ENCODE data around the gene PIGM.

Gene PIGM

DNA sequence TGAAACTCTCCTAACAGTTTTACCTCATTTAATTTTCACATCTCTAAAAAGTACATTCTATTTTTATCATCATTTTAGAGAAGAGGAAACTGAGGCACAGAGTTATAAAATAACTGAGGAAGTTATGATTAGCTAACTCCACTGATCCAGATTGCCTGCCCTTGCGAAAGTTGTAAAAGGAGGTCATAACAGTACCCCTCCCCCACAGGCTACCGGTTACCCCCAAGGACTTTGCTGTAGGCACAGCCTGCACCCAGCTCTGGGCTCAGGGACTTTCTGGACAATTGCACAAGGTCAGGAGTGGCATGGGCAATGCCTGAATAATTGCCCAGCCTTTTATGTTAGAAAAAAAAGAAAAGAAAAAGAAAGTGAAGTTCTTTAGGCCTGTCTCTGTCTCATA lies 22.7 kb downstream of the PIGM start:
- no peak for DNase-seq (ENCODE audit: low read depth, low spot score)
- Histone ChIP-seq H3K9ac (ENCODE audit: insufficient read length) (no peak overlapping the region), H3K9me3 (ENCODE audit: low read depth, low read length) (no peaks in the 10 kb centered on the region), H3K27ac (no peak overlapping the region), H3K4me3 (no peak overlapping the region), H3K36me3 (ENCODE audit: insufficient read depth, low read length) (no peaks in the 10 kb centered on the region)
- TF ChIP-seq FOXP2 (optimal IDR thresholded peaks at IDR 0.05; ENCODE audit: control extremely low read depth, extremely low read length, insufficient read depth) (no peak), POLR2AphosphoS5 (IDR thresholded peaks at IDR 0.05; ENCODE audit: borderline replicate concordance, low read depth, low read length) (no peak), EZH2 (IDR thresholded peaks at IDR 0.05) (no peak)

DNA sequence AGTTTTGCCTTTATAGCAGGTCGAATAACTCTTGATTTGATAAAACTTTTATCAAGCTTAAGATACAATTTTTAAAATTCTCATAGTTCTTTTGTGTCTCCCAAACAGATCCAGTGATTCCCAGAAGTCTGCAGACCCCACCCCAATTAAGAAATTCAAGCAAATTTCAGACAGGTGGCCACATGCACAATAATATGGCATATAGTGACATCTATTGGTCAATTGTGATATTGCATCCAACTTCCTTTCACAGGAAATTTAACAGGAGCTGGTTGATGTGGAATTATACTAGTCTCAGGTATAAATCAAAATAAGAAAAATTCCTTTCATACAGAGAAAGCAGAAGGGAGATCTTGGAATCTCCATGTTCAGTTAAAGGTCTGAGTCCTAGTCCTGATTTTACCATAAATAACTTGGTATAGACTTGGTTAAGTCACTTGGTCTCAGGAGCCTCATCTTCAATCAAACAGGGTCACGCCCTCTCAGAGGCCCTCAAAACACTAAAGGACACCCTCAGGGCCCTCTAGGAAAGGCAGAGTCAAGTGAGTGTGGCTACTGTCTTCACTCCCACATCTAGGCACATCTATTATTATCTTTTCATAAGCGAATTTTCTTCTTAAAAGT lies 24.1 kb downstream of the PIGM start:
- Histone ChIP-seq H3K27ac (no peak overlapping the region), H3K9me3 (ENCODE audit: low read depth, low read length) (no peaks in the 10 kb centered on the region), H3K36me3 (ENCODE audit: insufficient read depth, low read length) (no peaks in the 10 kb centered on the region), H3K4me3 (no peak overlapping the region), H3K9ac (ENCODE audit: insufficient read length) (no peak overlapping the region)
- TF ChIP-seq EZH2 (IDR thresholded peaks at IDR 0.05) (no peak), FOXP2 (optimal IDR thresholded peaks at IDR 0.05; ENCODE audit: control extremely low read depth, extremely low read length, insufficient read depth) (no peak), POLR2AphosphoS5 (IDR thresholded peaks at IDR 0.05; ENCODE audit: borderline replicate concordance, low read depth, low read length) (no peak)
- DNase-seq (ENCODE audit: low read depth, low spot score): no peak

DNA sequence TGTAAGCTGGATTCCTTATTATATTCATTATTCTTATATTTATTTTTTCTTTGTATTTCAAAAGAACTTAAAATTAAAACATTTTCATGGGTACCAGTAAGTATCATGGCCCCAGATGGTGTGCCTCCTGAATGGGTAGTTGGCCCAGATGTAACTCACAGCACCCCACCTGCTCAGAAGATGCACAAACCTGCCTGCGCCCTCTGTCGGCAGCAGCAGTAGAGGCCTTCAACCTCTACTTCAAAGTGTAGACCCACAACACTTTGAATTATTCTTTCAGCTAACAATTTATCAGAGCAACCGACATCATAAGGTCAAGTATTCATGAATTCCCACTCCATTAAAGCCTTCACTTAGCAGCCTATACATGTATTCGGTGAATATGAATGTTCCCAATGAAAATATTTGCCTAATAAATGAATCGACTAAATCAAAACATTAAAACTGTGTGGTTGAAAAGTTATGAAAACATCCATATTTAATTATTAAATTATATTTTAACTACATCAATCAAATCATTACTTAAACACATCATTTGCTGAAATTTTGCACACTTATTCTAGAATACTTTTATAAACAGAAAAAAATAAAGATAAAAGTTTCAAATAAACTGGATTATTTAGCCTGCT lies 25.4 kb downstream of the PIGM start:
- TF ChIP-seq POLR2AphosphoS5 (IDR thresholded peaks at IDR 0.05; ENCODE audit: borderline replicate concordance, low read depth, low read length): no peak
- TF ChIP-seq FOXP2 (optimal IDR thresholded peaks at IDR 0.05; ENCODE audit: control extremely low read depth, extremely low read length, insufficient read depth): no peak
- TF ChIP-seq EZH2 (IDR thresholded peaks at IDR 0.05): no peak
- H3K9me3 ChIP-seq (ENCODE audit: low read depth, low read length): no peaks in the 10 kb centered on the region
- DNase-seq (ENCODE audit: low read depth, low spot score): no peak
- no peak overlapping the region for H3K4me3 ChIP-seq
- no peak overlapping the region for H3K27ac ChIP-seq
- no peak overlapping the region for H3K9ac ChIP-seq (ENCODE audit: insufficient read length)
- no peaks in the 10 kb centered on the region for H3K36me3 ChIP-seq (ENCODE audit: insufficient read depth, low read length)

DNA sequence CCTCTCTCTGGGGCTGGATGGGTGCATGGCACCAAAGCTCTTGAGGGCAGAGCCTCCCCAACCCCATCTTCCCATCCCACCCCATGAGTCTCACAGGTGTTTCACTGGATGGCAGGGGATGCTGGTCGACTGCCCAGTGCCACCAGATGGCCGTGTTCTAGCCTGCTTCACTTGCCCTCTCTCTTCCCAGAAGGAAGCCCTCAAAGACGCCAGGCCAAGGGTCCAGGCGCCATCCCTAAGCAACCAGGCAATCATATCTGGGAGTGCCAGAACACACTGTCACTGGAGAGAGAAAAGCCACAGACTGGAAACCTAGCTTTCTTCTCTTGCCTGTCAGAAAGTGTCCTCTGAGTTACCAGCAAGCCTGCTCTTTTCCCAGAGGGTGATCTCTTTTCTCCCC lies 26.7 kb downstream of the PIGM start:
- Histone ChIP-seq H3K4me3 (no peak overlapping the region), H3K9me3 (ENCODE audit: low read depth, low read length) (no peaks in the 10 kb centered on the region), H3K36me3 (ENCODE audit: insufficient read depth, low read length) (no peaks in the 10 kb centered on the region), H3K9ac (ENCODE audit: insufficient read length) (no peak overlapping the region), H3K27ac (no peak overlapping the region)
- TF ChIP-seq FOXP2 (optimal IDR thresholded peaks at IDR 0.05; ENCODE audit: control extremely low read depth, extremely low read length, insufficient read depth) (no peak), POLR2AphosphoS5 (IDR thresholded peaks at IDR 0.05; ENCODE audit: borderline replicate concordance, low read depth, low read length) (no peak), EZH2 (IDR thresholded peaks at IDR 0.05) (no peak)
- DNase-seq (ENCODE audit: low read depth, low spot score): no peak

DNA sequence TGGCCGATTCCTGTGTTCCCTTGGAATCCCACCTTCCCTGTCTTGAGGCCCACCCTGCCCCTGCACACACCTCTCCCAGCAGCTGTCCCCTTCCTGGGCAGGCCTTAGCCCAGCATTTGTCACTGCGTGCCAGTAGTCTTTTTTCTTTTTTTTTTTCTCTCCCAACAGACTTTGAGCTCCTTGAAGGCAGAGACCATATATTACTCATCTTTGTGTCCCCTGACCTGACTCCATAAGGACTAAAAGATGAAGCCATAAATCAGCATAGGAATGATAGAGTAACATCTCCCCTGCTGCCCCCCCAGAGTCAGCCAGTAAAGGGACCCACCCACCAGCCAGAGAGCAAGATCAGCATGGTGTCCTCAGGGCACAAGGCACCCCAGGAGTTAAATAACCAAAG lies 27.4 kb downstream of the PIGM start:
- no peak overlapping the region for H3K27ac ChIP-seq
- H3K9me3 ChIP-seq (ENCODE audit: low read depth, low read length): no peaks in the 10 kb centered on the region
- no peaks in the 10 kb centered on the region for H3K36me3 ChIP-seq (ENCODE audit: insufficient read depth, low read length)
- TF ChIP-seq EZH2 (IDR thresholded peaks at IDR 0.05) (no peak), FOXP2 (optimal IDR thresholded peaks at IDR 0.05; ENCODE audit: control extremely low read depth, extremely low read length, insufficient read depth) (no peak), POLR2AphosphoS5 (IDR thresholded peaks at IDR 0.05; ENCODE audit: borderline replicate concordance, low read depth, low read length) (no peak)
- no peak overlapping the region for H3K4me3 ChIP-seq
- DNase-seq (ENCODE audit: low read depth, low spot score): no peak
- H3K9ac ChIP-seq (ENCODE audit: insufficient read length): no peak overlapping the region

DNA sequence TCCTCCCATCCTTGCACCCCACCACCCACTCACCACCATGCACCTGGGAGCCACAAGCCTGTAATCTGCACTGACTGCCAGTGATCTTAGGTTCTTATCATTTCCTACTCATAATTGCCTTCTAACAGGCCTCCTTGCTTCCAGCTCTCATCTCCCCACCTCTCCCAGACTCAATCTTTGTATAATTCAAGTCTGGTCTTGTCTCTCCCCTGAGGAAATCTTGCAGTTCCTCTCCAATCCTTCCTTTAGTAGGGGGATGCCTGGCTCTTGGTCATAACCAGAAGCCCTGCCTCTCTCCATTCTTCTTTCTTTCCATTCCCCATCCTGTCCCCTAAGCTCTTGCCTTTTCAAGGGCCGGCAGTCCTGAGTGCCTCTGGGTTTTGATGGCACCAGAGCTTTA lies 27.8 kb downstream of the PIGM start:
- TF ChIP-seq POLR2AphosphoS5 (IDR thresholded peaks at IDR 0.05; ENCODE audit: borderline replicate concordance, low read depth, low read length) (no peak), FOXP2 (optimal IDR thresholded peaks at IDR 0.05; ENCODE audit: control extremely low read depth, extremely low read length, insufficient read depth) (no peak), EZH2 (IDR thresholded peaks at IDR 0.05) (no peak)
- no peak for DNase-seq (ENCODE audit: low read depth, low spot score)
- Histone ChIP-seq H3K36me3 (ENCODE audit: insufficient read depth, low read length) (no peaks in the 10 kb centered on the region), H3K9ac (ENCODE audit: insufficient read length) (no peak overlapping the region), H3K4me3 (no peak overlapping the region), H3K9me3 (ENCODE audit: low read depth, low read length) (no peaks in the 10 kb centered on the region), H3K27ac (no peak overlapping the region)

DNA sequence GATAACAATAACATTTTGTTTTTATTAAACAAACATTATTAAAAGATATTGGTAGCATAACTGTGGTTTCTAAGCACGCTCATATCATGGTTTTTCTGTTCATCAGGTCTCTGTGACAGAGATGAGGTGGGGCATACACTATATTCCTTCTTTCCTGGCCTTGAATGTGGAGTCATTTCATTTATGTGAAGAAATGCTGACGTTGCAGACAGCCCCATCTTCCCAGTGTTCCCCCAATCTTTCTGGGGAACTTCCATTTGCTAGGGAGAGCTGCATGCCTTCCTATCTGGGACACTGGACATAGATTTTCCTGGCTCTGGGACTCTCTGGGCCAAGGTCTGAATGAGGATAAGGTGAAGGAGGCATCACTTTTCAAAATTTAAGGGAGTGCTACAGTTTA lies 30.4 kb downstream of the PIGM start:
- Histone ChIP-seq H3K36me3 (ENCODE audit: insufficient read depth, low read length) (no peaks in the 10 kb centered on the region), H3K4me3 (no peak overlapping the region), H3K9ac (ENCODE audit: insufficient read length) (no peak overlapping the region), H3K9me3 (ENCODE audit: low read depth, low read length) (no peaks in the 10 kb centered on the region), H3K27ac (no peak overlapping the region)
- DNase-seq (ENCODE audit: low read depth, low spot score): no peak
- TF ChIP-seq FOXP2 (optimal IDR thresholded peaks at IDR 0.05; ENCODE audit: control extremely low read depth, extremely low read length, insufficient read depth) (no peak), POLR2AphosphoS5 (IDR thresholded peaks at IDR 0.05; ENCODE audit: borderline replicate concordance, low read depth, low read length) (no peak), EZH2 (IDR thresholded peaks at IDR 0.05) (no peak)

DNA sequence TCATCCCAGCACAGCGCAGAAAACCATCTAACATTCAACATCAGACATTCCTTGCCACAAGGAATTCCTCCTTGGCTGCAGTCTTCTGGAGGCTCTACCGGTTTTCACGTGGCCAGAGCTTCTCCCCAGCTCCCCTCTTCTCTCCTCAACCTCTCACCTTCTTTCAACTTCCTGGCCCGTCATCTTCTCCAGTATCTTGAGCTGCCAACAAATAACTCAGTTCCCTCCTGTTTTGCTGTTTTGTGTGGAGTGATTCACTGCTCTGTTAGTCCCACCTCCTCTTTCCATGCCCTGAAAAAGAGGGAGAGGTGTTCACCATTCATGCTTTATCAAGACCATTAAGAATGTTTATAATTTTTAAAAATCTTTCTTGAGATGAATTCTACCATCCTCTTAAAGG lies 32.6 kb downstream of the PIGM start:
- no peak overlapping the region for H3K27ac ChIP-seq
- TF ChIP-seq POLR2AphosphoS5 (IDR thresholded peaks at IDR 0.05; ENCODE audit: borderline replicate concordance, low read depth, low read length) (no peak), FOXP2 (optimal IDR thresholded peaks at IDR 0.05; ENCODE audit: control extremely low read depth, extremely low read length, insufficient read depth) (no peak), EZH2 (IDR thresholded peaks at IDR 0.05) (no peak)
- H3K9me3 ChIP-seq (ENCODE audit: low read depth, low read length): no peaks in the 10 kb centered on the region
- no peaks in the 10 kb centered on the region for H3K36me3 ChIP-seq (ENCODE audit: insufficient read depth, low read length)
- H3K4me3 ChIP-seq: no peak overlapping the region
- DNase-seq (ENCODE audit: low read depth, low spot score): no peak
- H3K9ac ChIP-seq (ENCODE audit: insufficient read length): no peak overlapping the region

DNA sequence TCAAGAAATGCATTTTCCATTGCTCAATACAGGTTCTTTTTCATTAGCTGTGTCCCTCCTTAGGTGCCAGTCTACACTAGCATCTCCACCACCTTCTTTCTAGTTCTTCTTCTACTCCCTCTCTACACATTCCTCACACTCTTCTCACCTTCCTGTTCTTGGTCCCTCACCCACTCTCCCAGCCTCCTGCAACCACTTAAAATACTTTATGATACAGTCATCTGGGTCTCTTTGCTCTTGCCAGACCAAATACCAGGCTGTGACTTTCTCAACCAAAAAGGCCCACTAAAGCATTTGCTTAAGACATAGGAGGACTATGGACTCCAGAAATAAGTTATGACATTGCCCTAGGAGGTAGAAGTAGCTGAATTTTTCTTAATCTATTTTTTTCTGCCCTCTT lies 35.1 kb downstream of the PIGM start:
- Histone ChIP-seq H3K9ac (ENCODE audit: insufficient read length) (no peak overlapping the region), H3K4me3 (no peak overlapping the region), H3K27ac (no peak overlapping the region), H3K36me3 (ENCODE audit: insufficient read depth, low read length) (no peaks in the 10 kb centered on the region), H3K9me3 (ENCODE audit: low read depth, low read length) (no peaks in the 10 kb centered on the region)
- no peak for DNase-seq (ENCODE audit: low read depth, low spot score)
- no peak for TF ChIP-seq POLR2AphosphoS5 (IDR thresholded peaks at IDR 0.05; ENCODE audit: borderline replicate concordance, low read depth, low read length)
- no peak for TF ChIP-seq EZH2 (IDR thresholded peaks at IDR 0.05)
- no peak for TF ChIP-seq FOXP2 (optimal IDR thresholded peaks at IDR 0.05; ENCODE audit: control extremely low read depth, extremely low read length, insufficient read depth)
